GM12878 (cell line): ENCODE measurements around the gene GTSF1L. TPM values are rescaled to one million over a fixed set of nuclear protein-coding genes. Genes with fewer than 3 reads are reported as not detected.
A peak's percentile ranks its signal among the peaks of the same experiment; 100 is the strongest.

ENCODE experiments used
- BRCA1 ChIP-seq: IDR thresholded peaks from 2 replicates; pipeline ENCODE4 v1.6.1; 2011; ENCODE audit warnings: low read depth, low read length, improper control_type of control experiment
- IKZF1 ChIP-seq: fragments of 450-650 bp; conservative IDR thresholded peaks from 2 replicates; pipeline ENCODE4 v1.6.1; 2017; ENCODE audit warnings: antibody characterized with exemption, mild to moderate bottlenecking
- NFXL1 ChIP-seq: fragments of 450-650 bp; IDR thresholded peaks from 2 replicates; pipeline ENCODE4 v1.6.1; 2017; ENCODE audit warnings: antibody characterized with exemption, mild to moderate bottlenecking, borderline replicate concordance
- RFX5 ChIP-seq: IDR thresholded peaks from 2 replicates; pipeline ENCODE4 v1.6.1; 2011; ENCODE audit warnings: low read depth, low read length, improper control_type of control experiment
- SIN3A ChIP-seq: IDR thresholded peaks from 2 replicates; pipeline ENCODE4 v1.6.1; 2012; ENCODE audit warnings: low read depth, low read length, improper control_type of control experiment
- SMAD1 ChIP-seq: fragments of 450-650 bp; IDR thresholded peaks from 2 replicates; pipeline ENCODE4 v1.6.1; 2018; ENCODE audit warnings: mild to moderate bottlenecking, low read depth; ENCODE audit not compliant: partially characterized antibody
- STAT1 ChIP-seq: fragments of 450-650 bp; conservative IDR thresholded peaks from 2 replicates; pipeline ENCODE4 v1.6.1; 2014; ENCODE audit warnings: antibody characterized with exemption, mild to moderate bottlenecking
- TAF1 ChIP-seq: IDR thresholded peaks from 2 replicates; pipeline ENCODE4 v1.6.1; 2011; ENCODE audit warnings: mild to moderate bottlenecking, low read depth, low read length, borderline replicate concordance
- TARDBP ChIP-seq: IDR thresholded peaks from 2 replicates; pipeline ENCODE4 v1.6.1; 2016; ENCODE audit warnings: borderline replicate concordance
- ZNF217 ChIP-seq: fragments of 450-650 bp; IDR thresholded peaks from 2 replicates; pipeline ENCODE4 v1.6.1; 2017; ENCODE audit warnings: antibody characterized with exemption, mild to moderate bottlenecking
- polyA plus RNA-seq, 11 experiments: library from polyadenylated mRNA; depleted of rRNA in 4 of 11; unstranded in 6 of 11; stranded (reverse) in 5 of 11; fragments of >200 nt; fragmentation: Nextera tagmentation in 4 of 11; fragmentation: Illumina TruSeq in 1 of 11; extraction: Ambion mirVana in 4 of 11; extraction: Trizol in 1 of 11; gene quantifications; 1 replicate in 1 of 11; 2 replicates in 10 of 11; pipeline versions ENCODE4 v1.2.1 to v1.2.3, GENCODE V29; 2011 to 2016; ENCODE audit warnings: inconsistent platforms in 2 of 11, missing spikeins in 2 of 11, low read depth in 1 of 11
- total RNA-seq, 4 experiments: library from RNA; depleted of rRNA in 3 of 4; stranded (reverse); fragments of >200 nt in 3 of 4; fragmentation: Illumina TruSeq in 1 of 4; extraction: Trizol in 1 of 4; gene quantifications; 2 replicates each; pipeline versions ENCODE4 v1.2.1 to v1.2.3, GENCODE V29; 2013 to 2021
- TF ChIP-seq, protein P1 (sequence below): IDR thresholded peaks from 2 replicates; pipeline ENCODE4 v1.6.1; 2011; ENCODE audit warnings: low read depth, mild to moderate bottlenecking, low read length, moderate library complexity, borderline replicate concordance; ENCODE audit errors: extremely low read depth
- TF ChIP-seq, protein P2 (sequence below): fragments of 450-650 bp; IDR thresholded peaks from 2 replicates; pipeline ENCODE4 v1.6.1; 2018; ENCODE audit warnings: borderline replicate concordance, mild to moderate bottlenecking; ENCODE audit not compliant: partially characterized antibody
- TF ChIP-seq, protein P3 (sequence below): fragments of 450-650 bp; IDR thresholded peaks from 2 replicates; pipeline ENCODE4 v1.6.1; 2017; ENCODE audit warnings: mild to moderate bottlenecking, moderate library complexity
- TF ChIP-seq, protein P4 (sequence below): fragments of 450-650 bp; IDR thresholded peaks from 2 replicates; pipeline ENCODE4 v1.6.1; 2017; ENCODE audit warnings: mild to moderate bottlenecking, low read depth, inconsistent platforms; ENCODE audit not compliant: poor library complexity, severe bottlenecking
- TF ChIP-seq, protein P5 (sequence below): fragments of 450-650 bp; formaldehyde crosslinking; IDR thresholded peaks from 2 replicates; pipeline ENCODE4 v1.5.0; 2022; ENCODE audit warnings: mild to moderate bottlenecking, missing genetic modification characterization
- TF ChIP-seq, protein P6 (sequence below): fragments of 450-650 bp; IDR thresholded peaks from 2 replicates; pipeline ENCODE4 v1.6.1; 2014; ENCODE audit warnings: mild to moderate bottlenecking

GTSF1L gene
- total and polyA plus RNA-seq, 10 of the 15 experiments (the other 5 are each of a cell fraction or from before 2014, with no cell fraction given), result 0.56 to 2.4 (median 1.3) TPM

DNA sequence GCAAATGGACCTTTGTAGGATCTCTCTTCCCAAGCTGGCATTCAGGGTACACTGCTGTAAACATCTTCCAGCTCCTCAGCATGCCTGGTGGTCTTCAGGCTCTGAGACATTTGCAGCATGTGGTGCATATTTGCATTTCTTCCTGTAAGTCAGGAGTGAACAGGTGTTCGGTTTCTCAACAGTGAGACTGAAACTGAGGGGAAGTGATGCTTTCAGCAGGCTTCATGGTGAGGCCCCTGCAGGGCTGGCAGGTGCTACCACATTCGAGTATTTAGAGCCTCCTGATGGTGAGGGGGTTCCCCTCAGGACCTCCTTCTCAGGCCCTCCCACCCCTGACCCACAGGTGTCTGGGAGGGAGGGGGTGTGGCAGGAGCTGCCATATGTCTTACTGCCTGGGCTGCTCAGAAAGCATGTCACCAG, 44.8 kb downstream of the GTSF1L start (continued):
- no peak for TF ChIP-seq SMAD1
- no peak for TF ChIP-seq ZNF217
- no peak for TF ChIP-seq STAT1
- TF ChIP-seq, protein P1, sequence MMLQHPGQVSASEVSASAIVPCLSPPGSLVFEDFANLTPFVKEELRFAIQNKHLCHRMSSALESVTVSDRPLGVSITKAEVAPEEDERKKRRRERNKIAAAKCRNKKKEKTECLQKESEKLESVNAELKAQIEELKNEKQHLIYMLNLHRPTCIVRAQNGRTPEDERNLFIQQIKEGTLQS, result no peak
- TF ChIP-seq, protein P2, sequence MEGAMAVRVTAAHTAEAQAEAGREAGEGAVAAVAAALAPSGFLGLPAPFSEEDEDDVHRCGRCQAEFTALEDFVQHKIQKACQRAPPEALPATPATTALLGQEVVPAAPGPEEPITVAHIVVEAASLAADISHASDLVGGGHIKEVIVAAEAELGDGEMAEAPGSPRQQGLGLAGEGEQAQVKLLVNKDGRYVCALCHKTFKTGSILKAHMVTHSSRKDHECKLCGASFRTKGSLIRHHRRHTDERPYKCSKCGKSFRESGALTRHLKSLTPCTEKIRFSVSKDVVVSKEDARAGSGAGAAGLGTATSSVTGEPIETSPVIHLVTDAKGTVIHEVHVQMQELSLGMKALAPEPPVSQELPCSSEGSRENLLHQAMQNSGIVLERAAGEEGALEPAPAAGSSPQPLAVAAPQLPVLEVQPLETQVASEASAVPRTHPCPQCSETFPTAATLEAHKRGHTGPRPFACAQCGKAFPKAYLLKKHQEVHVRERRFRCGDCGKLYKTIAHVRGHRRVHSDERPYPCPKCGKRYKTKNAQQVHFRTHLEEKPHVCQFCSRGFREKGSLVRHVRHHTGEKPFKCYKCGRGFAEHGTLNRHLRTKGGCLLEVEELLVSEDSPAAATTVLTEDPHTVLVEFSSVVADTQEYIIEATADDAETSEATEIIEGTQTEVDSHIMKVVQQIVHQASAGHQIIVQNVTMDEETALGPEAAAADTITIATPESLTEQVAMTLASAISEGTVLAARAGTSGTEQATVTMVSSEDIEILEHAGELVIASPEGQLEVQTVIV, result no peak
- no peak for TF ChIP-seq RFX5
- TF ChIP-seq, protein P3, sequence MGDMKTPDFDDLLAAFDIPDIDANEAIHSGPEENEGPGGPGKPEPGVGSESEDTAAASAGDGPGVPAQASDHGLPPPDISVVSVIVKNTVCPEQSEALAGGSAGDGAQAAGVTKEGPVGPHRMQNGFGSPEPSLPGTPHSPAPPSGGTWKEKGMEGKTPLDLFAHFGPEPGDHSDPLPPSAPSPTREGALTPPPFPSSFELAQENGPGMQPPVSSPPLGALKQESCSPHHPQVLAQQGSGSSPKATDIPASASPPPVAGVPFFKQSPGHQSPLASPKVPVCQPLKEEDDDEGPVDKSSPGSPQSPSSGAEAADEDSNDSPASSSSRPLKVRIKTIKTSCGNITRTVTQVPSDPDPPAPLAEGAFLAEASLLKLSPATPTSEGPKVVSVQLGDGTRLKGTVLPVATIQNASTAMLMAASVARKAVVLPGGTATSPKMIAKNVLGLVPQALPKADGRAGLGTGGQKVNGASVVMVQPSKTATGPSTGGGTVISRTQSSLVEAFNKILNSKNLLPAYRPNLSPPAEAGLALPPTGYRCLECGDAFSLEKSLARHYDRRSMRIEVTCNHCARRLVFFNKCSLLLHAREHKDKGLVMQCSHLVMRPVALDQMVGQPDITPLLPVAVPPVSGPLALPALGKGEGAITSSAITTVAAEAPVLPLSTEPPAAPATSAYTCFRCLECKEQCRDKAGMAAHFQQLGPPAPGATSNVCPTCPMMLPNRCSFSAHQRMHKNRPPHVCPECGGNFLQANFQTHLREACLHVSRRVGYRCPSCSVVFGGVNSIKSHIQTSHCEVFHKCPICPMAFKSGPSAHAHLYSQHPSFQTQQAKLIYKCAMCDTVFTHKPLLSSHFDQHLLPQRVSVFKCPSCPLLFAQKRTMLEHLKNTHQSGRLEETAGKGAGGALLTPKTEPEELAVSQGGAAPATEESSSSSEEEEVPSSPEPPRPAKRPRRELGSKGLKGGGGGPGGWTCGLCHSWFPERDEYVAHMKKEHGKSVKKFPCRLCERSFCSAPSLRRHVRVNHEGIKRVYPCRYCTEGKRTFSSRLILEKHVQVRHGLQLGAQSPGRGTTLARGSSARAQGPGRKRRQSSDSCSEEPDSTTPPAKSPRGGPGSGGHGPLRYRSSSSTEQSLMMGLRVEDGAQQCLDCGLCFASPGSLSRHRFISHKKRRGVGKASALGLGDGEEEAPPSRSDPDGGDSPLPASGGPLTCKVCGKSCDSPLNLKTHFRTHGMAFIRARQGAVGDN, result no peak; the same call in none of the 2 replicates
- no peak for TF ChIP-seq SIN3A
- TF ChIP-seq TAF1, result no peak
- no peak for TF ChIP-seq TARDBP
- no peak for TF ChIP-seq BRCA1
- TF ChIP-seq IKZF1, result peak; percentile 72
- TF ChIP-seq, protein P4, sequence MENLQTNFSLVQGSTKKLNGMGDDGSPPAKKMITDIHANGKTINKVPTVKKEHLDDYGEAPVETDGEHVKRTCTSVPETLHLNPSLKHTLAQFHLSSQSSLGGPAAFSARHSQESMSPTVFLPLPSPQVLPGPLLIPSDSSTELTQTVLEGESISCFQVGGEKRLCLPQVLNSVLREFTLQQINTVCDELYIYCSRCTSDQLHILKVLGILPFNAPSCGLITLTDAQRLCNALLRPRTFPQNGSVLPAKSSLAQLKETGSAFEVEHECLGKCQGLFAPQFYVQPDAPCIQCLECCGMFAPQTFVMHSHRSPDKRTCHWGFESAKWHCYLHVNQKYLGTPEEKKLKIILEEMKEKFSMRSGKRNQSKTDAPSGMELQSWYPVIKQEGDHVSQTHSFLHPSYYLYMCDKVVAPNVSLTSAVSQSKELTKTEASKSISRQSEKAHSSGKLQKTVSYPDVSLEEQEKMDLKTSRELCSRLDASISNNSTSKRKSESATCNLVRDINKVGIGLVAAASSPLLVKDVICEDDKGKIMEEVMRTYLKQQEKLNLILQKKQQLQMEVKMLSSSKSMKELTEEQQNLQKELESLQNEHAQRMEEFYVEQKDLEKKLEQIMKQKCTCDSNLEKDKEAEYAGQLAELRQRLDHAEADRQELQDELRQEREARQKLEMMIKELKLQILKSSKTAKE, result peak; percentile 74
- TF ChIP-seq, protein P5, sequence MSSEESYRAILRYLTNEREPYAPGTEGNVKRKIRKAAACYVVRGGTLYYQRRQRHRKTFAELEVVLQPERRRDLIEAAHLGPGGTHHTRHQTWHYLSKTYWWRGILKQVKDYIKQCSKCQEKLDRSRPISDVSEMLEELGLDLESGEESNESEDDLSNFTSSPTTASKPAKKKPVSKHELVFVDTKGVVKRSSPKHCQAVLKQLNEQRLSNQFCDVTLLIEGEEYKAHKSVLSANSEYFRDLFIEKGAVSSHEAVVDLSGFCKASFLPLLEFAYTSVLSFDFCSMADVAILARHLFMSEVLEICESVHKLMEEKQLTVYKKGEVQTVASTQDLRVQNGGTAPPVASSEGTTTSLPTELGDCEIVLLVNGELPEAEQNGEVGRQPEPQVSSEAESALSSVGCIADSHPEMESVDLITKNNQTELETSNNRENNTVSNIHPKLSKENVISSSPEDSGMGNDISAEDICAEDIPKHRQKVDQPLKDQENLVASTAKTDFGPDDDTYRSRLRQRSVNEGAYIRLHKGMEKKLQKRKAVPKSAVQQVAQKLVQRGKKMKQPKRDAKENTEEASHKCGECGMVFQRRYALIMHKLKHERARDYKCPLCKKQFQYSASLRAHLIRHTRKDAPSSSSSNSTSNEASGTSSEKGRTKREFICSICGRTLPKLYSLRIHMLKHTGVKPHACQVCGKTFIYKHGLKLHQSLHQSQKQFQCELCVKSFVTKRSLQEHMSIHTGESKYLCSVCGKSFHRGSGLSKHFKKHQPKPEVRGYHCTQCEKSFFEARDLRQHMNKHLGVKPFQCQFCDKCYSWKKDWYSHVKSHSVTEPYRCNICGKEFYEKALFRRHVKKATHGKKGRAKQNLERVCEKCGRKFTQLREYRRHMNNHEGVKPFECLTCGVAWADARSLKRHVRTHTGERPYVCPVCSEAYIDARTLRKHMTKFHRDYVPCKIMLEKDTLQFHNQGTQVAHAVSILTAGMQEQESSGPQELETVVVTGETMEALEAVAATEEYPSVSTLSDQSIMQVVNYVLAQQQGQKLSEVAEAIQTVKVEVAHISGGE, result no peak
- TF ChIP-seq NFXL1, result no peak
- TF ChIP-seq, protein P6, sequence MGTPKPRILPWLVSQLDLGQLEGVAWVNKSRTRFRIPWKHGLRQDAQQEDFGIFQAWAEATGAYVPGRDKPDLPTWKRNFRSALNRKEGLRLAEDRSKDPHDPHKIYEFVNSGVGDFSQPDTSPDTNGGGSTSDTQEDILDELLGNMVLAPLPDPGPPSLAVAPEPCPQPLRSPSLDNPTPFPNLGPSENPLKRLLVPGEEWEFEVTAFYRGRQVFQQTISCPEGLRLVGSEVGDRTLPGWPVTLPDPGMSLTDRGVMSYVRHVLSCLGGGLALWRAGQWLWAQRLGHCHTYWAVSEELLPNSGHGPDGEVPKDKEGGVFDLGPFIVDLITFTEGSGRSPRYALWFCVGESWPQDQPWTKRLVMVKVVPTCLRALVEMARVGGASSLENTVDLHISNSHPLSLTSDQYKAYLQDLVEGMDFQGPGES, result no peak
